Myocyte (in vitro differentiated cells): ENCODE measurements around the gene SPIN2A. TPM values are rescaled to one million over a fixed set of nuclear protein-coding genes. Genes with fewer than 3 reads are reported as not detected.
"Not testable (repeated sequence)": the region's sequence is repeated elsewhere in the genome, so short reads cannot be mapped to it uniquely, and the experiment has no call there.

Source experiments
- DNase-seq: peaks from one replicate; pipeline ENCODE4 v3.0.0-alpha.2; 2012; ENCODE audit warnings: low read depth
- total RNA-seq: library from RNA; depleted of rRNA; stranded (reverse); fragments of >200 nt; gene quantifications from 2 replicates; pipeline ENCODE4 v1.2.3, GENCODE V29; 2014

Gene SPIN2A
- total RNA-seq, 1 donor from 2014 or later, result 0.59 TPM

- not testable (repeated sequence) for DNase-seq
Observed at GRCh38 chrX:57102918-57103317, 34.3 kb downstream of the SPIN2A start.

Other genes starting within 250 kb of the SPIN2A start
- gene SPIN3, start 141.9 kb downstream of the SPIN2A start, total RNA-seq, result 7.8 and 9.0 TPM in 2 replicates
- gene SPIN2B, start 15.8 kb downstream of the SPIN2A start, total RNA-seq, result 19.1 and 20.5 TPM in 2 replicates
- 1.0 TPM in 1 of 2 replicates, not detected in the other for gene FAAH2, start 149.3 kb upstream of the SPIN2A start, total RNA-seq